HepG2 (cell line): ENCODE measurements around the gene LCE1A. TPM values are rescaled to one million over a fixed set of nuclear protein-coding genes. Genes with fewer than 3 reads are reported as not detected.

Source experiments
- polyA plus RNA-seq, 8 experiments: library from polyadenylated mRNA; depleted of rRNA in 3 of 8; stranded (reverse) in 7 of 8; unstranded in 1 of 8; fragments of >200 nt; fragmentation: Illumina TruSeq in 4 of 8; extraction: Trizol in 4 of 8; gene quantifications; 2 replicates each; pipeline versions ENCODE4 v1.2.1 to v1.2.3, GENCODE V29; 2011 to 2016; ENCODE audit warnings: low read depth in 4 of 8, missing spikeins in 1 of 8, mixed read lengths in 1 of 8; ENCODE audit not compliant: insufficient read depth in 1 of 8
- total RNA-seq, 5 experiments: library from RNA; depleted of rRNA; stranded (reverse); fragments of >200 nt; fragmentation: Illumina TruSeq; extraction: Trizol; gene quantifications; 2 replicates each; pipeline ENCODE4 v1.2.3, GENCODE V29; 2016; ENCODE audit warnings: low read depth in 1 of 5

LCE1A gene
- total and polyA plus RNA-seq, 2 of the 13 experiments (the other 11 are each of a cell fraction or from before 2014, with no cell fraction given): not detected

Other genes starting within 250 kb of the LCE1A start
- not detected in 2 replicates for gene LCE3D, start 247.0 kb upstream of the LCE1A start, total RNA-seq (2016; rRNA removed; fragmentation: Illumina TruSeq; extraction: Trizol)
- gene LCE3D, start 247.0 kb upstream of the LCE1A start, polyA plus RNA-seq (2011; rRNA removed): not detected in 2 replicates
- not detected in 2 replicates for gene LCE3C, start 227.2 kb upstream of the LCE1A start, total RNA-seq (2016; rRNA removed; fragmentation: Illumina TruSeq; extraction: Trizol)
- gene LCE3C, start 227.2 kb upstream of the LCE1A start, polyA plus RNA-seq (2011; rRNA removed): not detected in 2 replicates
- not detected in 2 replicates for gene LCE3B, start 213.7 kb upstream of the LCE1A start, total RNA-seq (2016; rRNA removed; fragmentation: Illumina TruSeq; extraction: Trizol)
- gene LCE3B, start 213.7 kb upstream of the LCE1A start, polyA plus RNA-seq (2011; rRNA removed): not detected in 2 replicates
- gene LCE3A, start 204.4 kb upstream of the LCE1A start, total RNA-seq (2016; rRNA removed; fragmentation: Illumina TruSeq; extraction: Trizol): not detected in 2 replicates
- gene LCE3A, start 204.4 kb upstream of the LCE1A start, polyA plus RNA-seq (2011; rRNA removed): not detected in 2 replicates
- gene LCE2D, start 164.1 kb upstream of the LCE1A start, total RNA-seq (2016; rRNA removed; fragmentation: Illumina TruSeq; extraction: Trizol): not detected in 2 replicates
- not detected in 2 replicates for gene LCE2D, start 164.1 kb upstream of the LCE1A start, polyA plus RNA-seq (2011; rRNA removed)
- not detected in 2 replicates for gene LCE2C, start 152.2 kb upstream of the LCE1A start, total RNA-seq (2016; rRNA removed; fragmentation: Illumina TruSeq; extraction: Trizol)
- not detected in 2 replicates for gene LCE2C, start 152.2 kb upstream of the LCE1A start, polyA plus RNA-seq (2011; rRNA removed)
- not detected in 2 replicates for gene LCE2B, start 141.3 kb upstream of the LCE1A start, total RNA-seq (2016; rRNA removed; fragmentation: Illumina TruSeq; extraction: Trizol)
- not detected in 2 replicates for gene LCE2B, start 141.3 kb upstream of the LCE1A start, polyA plus RNA-seq (2011; rRNA removed)
- gene LCE2A, start 129.1 kb upstream of the LCE1A start, total RNA-seq (2016; rRNA removed; fragmentation: Illumina TruSeq; extraction: Trizol): not detected in 2 replicates
- gene LCE2A, start 129.1 kb upstream of the LCE1A start, polyA plus RNA-seq (2011; rRNA removed): not detected in 2 replicates
- not detected in 2 replicates for gene LCE4A, start 119.3 kb upstream of the LCE1A start, total RNA-seq (2016; rRNA removed; fragmentation: Illumina TruSeq; extraction: Trizol)
- gene LCE4A, start 119.3 kb upstream of the LCE1A start, polyA plus RNA-seq (2011; rRNA removed): not detected in 2 replicates
- gene KPRP, start 69.4 kb upstream of the LCE1A start, total RNA-seq (2016; rRNA removed; fragmentation: Illumina TruSeq; extraction: Trizol): not detected in 2 replicates
- not detected in 2 replicates for gene KPRP, start 69.4 kb upstream of the LCE1A start, polyA plus RNA-seq (2011; rRNA removed)
- not detected in 2 replicates for gene LCE1F, start 52.3 kb upstream of the LCE1A start, total RNA-seq (2016; rRNA removed; fragmentation: Illumina TruSeq; extraction: Trizol)
- gene LCE1F, start 52.3 kb upstream of the LCE1A start, polyA plus RNA-seq (2011; rRNA removed): not detected in 2 replicates
- not detected in 2 replicates for gene LCE1E, start 41.2 kb upstream of the LCE1A start, total RNA-seq (2016; rRNA removed; fragmentation: Illumina TruSeq; extraction: Trizol)
- 0.12 TPM in 2 replicates for gene LCE1E, start 41.2 kb upstream of the LCE1A start, polyA plus RNA-seq (2011; rRNA removed)
- gene LCE1D, start 30.8 kb upstream of the LCE1A start, total RNA-seq (2016; rRNA removed; fragmentation: Illumina TruSeq; extraction: Trizol): not detected in 2 replicates
- not detected in 2 replicates for gene LCE1D, start 30.8 kb upstream of the LCE1A start, polyA plus RNA-seq (2011; rRNA removed)
- gene LCE1C, start 20.8 kb upstream of the LCE1A start, total RNA-seq (2016; rRNA removed; fragmentation: Illumina TruSeq; extraction: Trizol): not detected in 2 replicates
- not detected in 2 replicates for gene LCE1C, start 20.8 kb upstream of the LCE1A start, polyA plus RNA-seq (2011; rRNA removed)
- not detected in 2 replicates for gene LCE1B, start 15.5 kb upstream of the LCE1A start, total RNA-seq (2016; rRNA removed; fragmentation: Illumina TruSeq; extraction: Trizol)
- gene LCE1B, start 15.5 kb upstream of the LCE1A start, polyA plus RNA-seq (2011; rRNA removed): not detected in 2 replicates
- not detected in 2 replicates for gene LCE6A, start 15.4 kb downstream of the LCE1A start, total RNA-seq (2016; rRNA removed; fragmentation: Illumina TruSeq; extraction: Trizol)
- gene LCE6A, start 15.4 kb downstream of the LCE1A start, polyA plus RNA-seq (2011; rRNA removed): not detected in 2 replicates
- gene LCE7A, start 32.5 kb downstream of the LCE1A start, total RNA-seq (2016; rRNA removed; fragmentation: Illumina TruSeq; extraction: Trizol): not detected in 2 replicates
- not detected in 2 replicates for gene LCE7A, start 32.5 kb downstream of the LCE1A start, polyA plus RNA-seq (2011; rRNA removed)
- gene SMCP, start 50.8 kb downstream of the LCE1A start, total RNA-seq (2016; rRNA removed; fragmentation: Illumina TruSeq; extraction: Trizol): not detected in 2 replicates
- gene SMCP, start 50.8 kb downstream of the LCE1A start, polyA plus RNA-seq (2011; rRNA removed): not detected in 2 replicates
- gene IVL, start 81.1 kb downstream of the LCE1A start, total RNA-seq (2016; rRNA removed; fragmentation: Illumina TruSeq; extraction: Trizol): not detected in 2 replicates
- gene IVL, start 81.1 kb downstream of the LCE1A start, polyA plus RNA-seq (2011; rRNA removed): not detected in 2 replicates
- not detected in 2 replicates for gene SPRR5, start 119.7 kb downstream of the LCE1A start, total RNA-seq (2016; rRNA removed; fragmentation: Illumina TruSeq; extraction: Trizol)
- gene SPRR5, start 119.7 kb downstream of the LCE1A start, polyA plus RNA-seq (2011; rRNA removed): not detected in 2 replicates
- gene SPRR4, start 143.2 kb downstream of the LCE1A start, total RNA-seq (2016; rRNA removed; fragmentation: Illumina TruSeq; extraction: Trizol): not detected in 2 replicates
- gene SPRR4, start 143.2 kb downstream of the LCE1A start, polyA plus RNA-seq (2011; rRNA removed): not detected in 2 replicates
- not detected in 2 replicates for gene SPRR1A, start 156.6 kb downstream of the LCE1A start, total RNA-seq (2016; rRNA removed; fragmentation: Illumina TruSeq; extraction: Trizol)
- gene SPRR1A, start 156.6 kb downstream of the LCE1A start, polyA plus RNA-seq (2011; rRNA removed): not detected in 2 replicates
- not detected in 2 replicates for gene SPRR3, start 174.3 kb downstream of the LCE1A start, total RNA-seq (2016; rRNA removed; fragmentation: Illumina TruSeq; extraction: Trizol)
- gene SPRR3, start 174.3 kb downstream of the LCE1A start, polyA plus RNA-seq (2011; rRNA removed): not detected in 2 replicates
- not detected in 2 replicates for gene SPRR1B, start 203.7 kb downstream of the LCE1A start, total RNA-seq (2016; rRNA removed; fragmentation: Illumina TruSeq; extraction: Trizol)
- gene SPRR1B, start 203.7 kb downstream of the LCE1A start, polyA plus RNA-seq (2011; rRNA removed): not detected in 2 replicates
- not detected in 2 replicates for gene SPRR2D, start 213.6 kb downstream of the LCE1A start, total RNA-seq (2016; rRNA removed; fragmentation: Illumina TruSeq; extraction: Trizol)
- not detected in 2 replicates for gene SPRR2D, start 213.6 kb downstream of the LCE1A start, polyA plus RNA-seq (2011; rRNA removed)
- gene SPRR2A, start 230.0 kb downstream of the LCE1A start, total RNA-seq (2016; rRNA removed; fragmentation: Illumina TruSeq; extraction: Trizol): not detected in 2 replicates
- gene SPRR2A, start 230.0 kb downstream of the LCE1A start, polyA plus RNA-seq (2011; rRNA removed): not detected in 2 replicates
- not detected in 2 replicates for gene SPRR2B, start 244.1 kb downstream of the LCE1A start, total RNA-seq (2016; rRNA removed; fragmentation: Illumina TruSeq; extraction: Trizol)
- gene SPRR2B, start 244.1 kb downstream of the LCE1A start, polyA plus RNA-seq (2011; rRNA removed): not detected in 2 replicates